ENCODE results near the gene TCF4. TPM values are rescaled to one million over a fixed set of nuclear protein-coding genes. Genes with fewer than 3 reads are reported as not detected.

Gene TCF4
- total RNA-seq, 4 donors from 2014 or later, result 60.9 to 98.4 (median 83.4) TPM

DNA sequence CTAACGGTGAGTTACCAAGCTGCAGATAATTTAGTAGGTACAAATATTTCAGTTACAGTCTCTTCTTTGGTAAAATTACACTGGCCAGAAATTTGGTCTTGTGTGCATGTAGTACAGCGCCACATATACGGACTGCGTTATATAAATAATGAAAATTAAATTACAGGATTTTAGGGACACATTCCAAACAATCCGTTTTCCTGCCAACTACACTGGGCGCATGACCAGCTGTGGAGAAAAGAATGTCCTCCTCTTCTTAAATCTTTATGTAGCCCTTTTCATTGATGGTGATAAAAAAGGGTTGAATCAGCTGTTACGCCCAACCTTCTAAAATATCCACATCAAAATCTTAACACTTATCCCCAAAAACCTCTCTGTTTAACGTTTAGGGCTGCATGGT is 37.5 kb downstream of the TCF4 start:
- WGBS, 2 donors, result 73 to 80% methylated on average over 8 of the region's 8 CpGs
- TF ChIP-seq CTCF (IDR thresholded peaks at IDR 0.05), result no peak
- no peak for TF ChIP-seq POLR2A (IDR thresholded peaks at IDR 0.05)
- intact Hi-C loops (cut with DNase I; ENCODE audit: low total_unique reads), result no loop called here
- no peak for DNase-seq (ENCODE audit: low spot score in 2 of 2)
- no peak overlapping the region for H3K4me3 ChIP-seq (ENCODE audit: low read depth, poor library complexity, severe bottlenecking)

DNA sequence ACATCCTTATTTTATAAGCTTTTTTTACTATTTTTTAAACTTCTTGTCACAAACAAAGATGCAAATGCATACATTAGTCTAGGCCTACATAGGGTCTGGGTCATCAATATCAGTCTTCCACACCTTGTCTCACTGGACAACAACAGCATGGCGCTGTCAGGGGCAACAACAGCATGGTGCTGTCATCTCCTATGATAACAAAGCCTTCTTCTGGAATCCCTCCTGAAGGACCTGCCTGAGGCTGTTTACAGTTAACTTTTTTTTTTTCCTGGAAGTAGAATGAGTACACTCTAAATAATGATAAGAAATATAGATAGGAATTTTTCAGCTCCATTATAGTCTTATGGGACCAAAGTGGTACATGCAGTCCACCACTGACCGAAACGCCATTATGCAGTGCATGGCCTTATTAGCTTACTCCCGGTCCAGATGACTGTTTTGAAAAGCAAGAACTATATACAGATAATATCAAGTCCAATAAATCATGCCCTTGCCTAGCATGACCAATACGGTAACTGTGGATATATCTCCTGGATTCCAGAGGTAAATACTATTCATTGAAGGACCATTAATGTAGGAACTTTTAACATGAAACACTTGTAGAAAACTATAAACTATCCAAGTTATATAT is 38.4 kb downstream of the TCF4 start:
- TF ChIP-seq POLR2A (IDR thresholded peaks at IDR 0.05) (no peak), CTCF (IDR thresholded peaks at IDR 0.05) (no peak)
- whole genome bisulfite sequencing, 2 donors, result 93 to 96% methylated on average over 5 of the region's 5 CpGs
- intact Hi-C loops (cut with DNase I; ENCODE audit: low total_unique reads), result no loop called here
- no peak for DNase-seq (ENCODE audit: low spot score in 2 of 2)
- H3K4me3 ChIP-seq (ENCODE audit: low read depth, poor library complexity, severe bottlenecking), result no peak overlapping the region

DNA sequence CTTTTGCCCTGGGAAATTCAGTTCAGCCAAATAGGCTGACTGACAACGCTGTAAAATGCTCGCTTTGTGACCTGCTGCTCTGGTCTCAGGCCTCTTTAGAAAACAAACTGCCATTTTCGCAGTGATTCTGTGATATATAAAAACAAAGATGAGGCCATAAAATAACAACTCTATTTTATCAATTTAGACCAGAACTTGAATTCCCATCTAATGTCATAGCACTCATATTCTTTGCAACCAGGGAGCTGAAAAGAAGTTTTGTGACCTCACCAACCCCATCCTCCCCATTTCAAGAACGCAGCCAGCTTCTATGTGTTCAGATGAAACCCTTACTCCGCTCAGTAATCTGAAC is 40.3 kb downstream of the TCF4 start:
- intact Hi-C loops (cut with DNase I; ENCODE audit: low total_unique reads), result no loop called here
- no peak for DNase-seq (ENCODE audit: low spot score in 2 of 2)
- no peak overlapping the region for H3K4me3 ChIP-seq (ENCODE audit: low read depth, poor library complexity, severe bottlenecking)
- no peak for TF ChIP-seq POLR2A (IDR thresholded peaks at IDR 0.05)
- TF ChIP-seq CTCF (IDR thresholded peaks at IDR 0.05), result no peak
- WGBS, 2 donors, result 87 to 91% methylated on average over 5 of the region's 5 CpGs

DNA sequence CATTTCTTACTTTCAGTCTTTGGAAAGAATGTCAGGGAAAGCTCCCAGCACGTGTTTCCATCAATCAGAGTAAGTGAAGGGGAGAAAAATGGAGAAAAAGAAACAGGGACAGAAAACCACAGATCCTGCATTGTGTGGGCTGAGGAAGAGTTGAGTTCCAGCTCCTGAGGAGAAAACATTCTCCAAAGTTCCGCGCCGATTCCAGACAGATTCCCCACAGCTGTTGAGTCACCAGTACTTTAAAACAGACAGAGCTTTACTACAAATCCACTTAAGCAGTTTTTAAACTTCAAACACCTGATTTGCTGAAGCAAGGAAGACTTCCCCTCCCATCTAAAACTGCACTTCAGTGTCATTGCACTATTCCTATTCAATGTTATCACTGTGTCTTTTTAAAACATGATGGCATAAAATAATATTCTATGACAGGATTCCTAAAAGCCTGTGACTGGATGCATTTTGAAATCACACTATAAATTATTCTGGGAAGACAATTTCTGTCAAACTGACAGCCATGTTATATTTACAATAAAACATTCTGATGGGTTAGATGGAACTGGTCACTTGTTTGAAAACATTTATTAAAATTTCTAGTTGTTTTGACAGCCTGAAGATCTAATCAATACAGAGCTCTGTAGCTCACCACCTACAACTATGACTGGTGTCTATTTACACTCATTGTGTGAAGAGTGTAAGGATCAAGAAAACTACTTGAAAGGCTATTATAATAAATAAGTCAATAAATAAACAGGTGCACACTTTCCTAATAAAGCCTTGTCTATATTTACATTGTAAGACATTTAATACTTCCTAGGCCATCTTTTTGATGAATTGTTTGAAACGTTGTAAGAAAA is 40.9 kb downstream of the TCF4 start:
- no peak for DNase-seq (ENCODE audit: low spot score in 2 of 2)
- H3K4me3 ChIP-seq (ENCODE audit: low read depth, poor library complexity, severe bottlenecking), result no peak overlapping the region
- TF ChIP-seq CTCF (IDR thresholded peaks at IDR 0.05), result no peak
- TF ChIP-seq POLR2A (IDR thresholded peaks at IDR 0.05), result no peak
- 30 to 34% methylated on average over 5 of the region's 5 CpGs for WGBS, 2 donors
- intact Hi-C loops (cut with DNase I; ENCODE audit: low total_unique reads), result no loop called here

GRCh38 chr18:55544014-55544413 is 44.0 kb downstream of the TCF4 start:
- no peak for TF ChIP-seq POLR2A (IDR thresholded peaks at IDR 0.05)
- 67 to 72% methylated on average over 1 of the region's 1 CpG for WGBS, 2 donors
- DNase-seq (ENCODE audit: low spot score in 2 of 2), result no peak
- intact Hi-C loops (cut with DNase I; ENCODE audit: low total_unique reads), result no loop called here
- no peak overlapping the region for H3K4me3 ChIP-seq (ENCODE audit: low read depth, poor library complexity, severe bottlenecking)

DNA sequence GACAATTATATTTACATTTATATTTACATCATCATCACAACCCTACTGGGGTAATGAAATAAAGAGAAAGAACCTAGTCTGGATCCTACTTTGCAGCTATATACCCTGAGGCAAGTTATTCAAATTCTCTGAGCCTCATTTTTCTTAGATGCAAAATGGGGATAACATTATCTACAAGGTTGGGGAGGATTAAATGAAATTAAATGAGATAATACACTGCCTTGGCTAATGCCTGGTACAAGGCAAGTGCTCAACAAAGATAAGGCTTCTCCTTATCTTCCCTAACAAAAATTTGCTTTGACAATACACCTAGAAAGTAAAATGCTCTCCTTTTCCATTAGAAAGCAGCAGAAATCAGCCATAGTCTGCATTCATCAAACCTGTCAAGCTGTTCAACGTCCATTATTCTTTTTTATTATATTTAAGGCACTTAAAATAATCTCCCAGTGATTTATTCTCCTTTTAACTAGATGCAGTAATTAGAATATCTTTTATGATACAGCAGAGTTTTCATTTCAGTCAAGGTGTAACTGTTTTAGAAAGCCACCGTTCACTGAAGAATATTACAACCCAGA is 44.8 kb downstream of the TCF4 start:
- WGBS, 2 donors, result 73% methylated on average over 2 of the region's 2 CpGs
- no peak overlapping the region for H3K4me3 ChIP-seq (ENCODE audit: low read depth, poor library complexity, severe bottlenecking)
- intact Hi-C loops (cut with DNase I; ENCODE audit: low total_unique reads), result no loop called here
- TF ChIP-seq POLR2A (IDR thresholded peaks at IDR 0.05) (no peak), CTCF (IDR thresholded peaks at IDR 0.05) (no peak)
- DNase-seq (ENCODE audit: low spot score in 2 of 2), result no peak
